ENCODE results near the gene RBMX. TPM values are rescaled to one million over a fixed set of nuclear protein-coding genes. Genes with fewer than 3 reads are reported as not detected.

The RBMX gene
- polyA plus RNA-seq, 2 donors = 56.5 to 80.4 TPM

Other genes starting within 250 kb of the RBMX start
- under 1 TPM; 0.14 to 0.19 TPM for gene CD40LG, start 232.6 kb downstream of the RBMX start, polyA plus RNA-seq
- 1 to 10 TPM in 1 of 2 donors, under 1 TPM in 1; 0.90 to 1.3 TPM for gene ARHGEF6, start 99.8 kb downstream of the RBMX start, polyA plus RNA-seq
- not detected for gene GPR101, start 153.3 kb upstream of the RBMX start, polyA plus RNA-seq